Nephron (organoid): Measurements from ENCODE around the gene MAGIX.
"Not testable (repeated sequence)": the region's sequence is repeated elsewhere in the genome, so short reads cannot be mapped to it uniquely, and the experiment has no call there.

ENCODE experiments used
- H3K27ac Mint-ChIP-seq, 3 experiments: 2 replicates each; pipeline ENCODE4 v1.8.0; 2020; ENCODE audit warnings: mixed read lengths in 3 of 3, mild to moderate bottlenecking in 2 of 3, moderate library complexity in 1 of 3
- H3K27me3 Mint-ChIP-seq: 2 replicates; pipeline ENCODE4 v1.8.0; 2021; ENCODE audit warnings: low read depth, mild to moderate bottlenecking, moderate library complexity, mixed read lengths
- H3K36me3 Mint-ChIP-seq: 2 replicates; pipeline ENCODE4 v1.8.0; 2020; ENCODE audit warnings: low read depth, mixed read lengths
- H3K4me1 Mint-ChIP-seq: 2 replicates; pipeline ENCODE4 v1.8.0; 2020; ENCODE audit warnings: mixed read lengths
- H3K4me3 Mint-ChIP-seq, 3 experiments: 2 replicates each; pipeline ENCODE4 v1.8.0; 2020; ENCODE audit warnings: mild to moderate bottlenecking in 3 of 3, mixed read lengths in 3 of 3, moderate library complexity in 2 of 3
- H3K9me3 Mint-ChIP-seq: 2 replicates; pipeline ENCODE4 v1.8.0; 2020; ENCODE audit warnings: mixed read lengths
- TF ChIP-seq, protein P1 (sequence below), 3 experiments: fragments of 200-600 bp; sonication (generic); IDR thresholded peaks; one replicate each; pipeline ENCODE4 v1.5.0; 2021; ENCODE audit warnings: antibody characterized with exemption in 3 of 3; ENCODE audit not compliant: unreplicated experiment in 3 of 3

Gene MAGIX

GRCh38 chrX:49129427-49129826 is 33.1 kb upstream of the MAGIX start:
- Mint-ChIP-seq H3K9me3 (peaks cover 8% of the 10 kb centered on the region), H3K4me3 (no peak overlapping the region), H3K36me3 (peaks cover 4% of the 10 kb centered on the region), H3K27me3 (no peaks in the 10 kb centered on the region), H3K27ac (no peak overlapping the region), H3K4me1 (no peaks in the 10 kb centered on the region)
- TF ChIP-seq, protein P1, sequence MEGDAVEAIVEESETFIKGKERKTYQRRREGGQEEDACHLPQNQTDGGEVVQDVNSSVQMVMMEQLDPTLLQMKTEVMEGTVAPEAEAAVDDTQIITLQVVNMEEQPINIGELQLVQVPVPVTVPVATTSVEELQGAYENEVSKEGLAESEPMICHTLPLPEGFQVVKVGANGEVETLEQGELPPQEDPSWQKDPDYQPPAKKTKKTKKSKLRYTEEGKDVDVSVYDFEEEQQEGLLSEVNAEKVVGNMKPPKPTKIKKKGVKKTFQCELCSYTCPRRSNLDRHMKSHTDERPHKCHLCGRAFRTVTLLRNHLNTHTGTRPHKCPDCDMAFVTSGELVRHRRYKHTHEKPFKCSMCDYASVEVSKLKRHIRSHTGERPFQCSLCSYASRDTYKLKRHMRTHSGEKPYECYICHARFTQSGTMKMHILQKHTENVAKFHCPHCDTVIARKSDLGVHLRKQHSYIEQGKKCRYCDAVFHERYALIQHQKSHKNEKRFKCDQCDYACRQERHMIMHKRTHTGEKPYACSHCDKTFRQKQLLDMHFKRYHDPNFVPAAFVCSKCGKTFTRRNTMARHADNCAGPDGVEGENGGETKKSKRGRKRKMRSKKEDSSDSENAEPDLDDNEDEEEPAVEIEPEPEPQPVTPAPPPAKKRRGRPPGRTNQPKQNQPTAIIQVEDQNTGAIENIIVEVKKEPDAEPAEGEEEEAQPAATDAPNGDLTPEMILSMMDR (IDR thresholded peaks at IDR 0.05; ENCODE audit: unreplicated experiment in 3 of 3), result no peak

DNA sequence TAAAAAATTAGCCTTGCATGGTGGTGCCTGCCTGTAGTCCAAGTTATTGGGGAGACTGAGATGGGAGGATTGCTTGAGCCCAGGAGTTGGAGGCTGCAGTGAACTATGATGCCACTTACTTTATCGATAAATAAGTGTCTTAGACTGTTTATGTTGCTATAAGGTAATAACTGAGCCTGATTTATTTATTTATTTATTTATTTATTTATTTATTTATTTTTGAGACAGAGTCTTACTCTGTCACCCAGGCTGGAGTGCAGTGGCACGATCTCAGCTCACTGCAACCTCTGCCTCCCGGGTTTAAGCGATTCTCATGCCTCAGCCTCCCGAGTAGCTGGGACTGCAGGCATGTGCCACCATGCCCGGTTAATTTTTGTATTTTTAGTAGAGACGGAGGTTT is 30.3 kb upstream of the MAGIX start:
- H3K9me3 Mint-ChIP-seq, result peaks cover 14% of the 10 kb centered on the region
- not testable (repeated sequence) for H3K36me3 Mint-ChIP-seq

GRCh38 chrX:49133759-49134158 is 28.8 kb upstream of the MAGIX start:
- Mint-ChIP-seq H3K36me3 (peaks cover 8% of the 10 kb centered on the region), H3K27me3 (no peaks in the 10 kb centered on the region), H3K27ac (no peak overlapping the region), H3K4me3 (no peak overlapping the region), H3K9me3 (peaks cover 15% of the 10 kb centered on the region), H3K4me1 (no peaks in the 10 kb centered on the region)
- TF ChIP-seq, protein P1 (IDR thresholded peaks at IDR 0.05; ENCODE audit: unreplicated experiment in 3 of 3), result no peak

More for the DNA sequence above, 30.3 kb upstream of the MAGIX start:
- H3K27me3 Mint-ChIP-seq, H3K4me1 Mint-ChIP-seq, H3K27ac Mint-ChIP-seq, H3K4me3 Mint-ChIP-seq: not testable (repeated sequence)

DNA sequence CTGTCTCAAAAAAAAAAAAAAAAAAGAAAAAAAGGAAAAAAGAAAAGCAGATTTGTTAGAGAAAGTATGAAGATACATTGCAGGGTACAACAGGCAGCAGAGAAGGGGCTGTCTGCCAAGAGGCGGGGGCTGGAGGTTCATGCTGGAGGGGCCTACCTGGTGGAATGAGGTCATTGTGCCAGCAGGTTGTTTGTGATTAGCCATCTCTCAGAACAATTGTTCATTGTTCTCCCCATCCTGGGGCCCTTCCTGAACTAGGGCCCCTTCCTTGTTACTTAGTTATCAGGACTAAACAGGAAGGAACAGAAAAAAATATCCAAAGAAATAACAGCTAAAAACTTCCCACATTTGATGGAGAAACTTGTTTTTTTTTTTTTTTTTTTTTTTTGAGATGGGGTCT is 25.1 kb upstream of the MAGIX start:
- H3K4me1 Mint-ChIP-seq, result no peaks in the 10 kb centered on the region
- no peaks in the 10 kb centered on the region for H3K27me3 Mint-ChIP-seq
- peaks cover 20% of the 10 kb centered on the region for H3K36me3 Mint-ChIP-seq
- H3K9me3 Mint-ChIP-seq, result peaks cover 28% of the 10 kb centered on the region
- no peak overlapping the region for H3K4me3 Mint-ChIP-seq
- H3K27ac Mint-ChIP-seq, result no peak overlapping the region
- TF ChIP-seq, protein P1 (IDR thresholded peaks at IDR 0.05; ENCODE audit: unreplicated experiment in 3 of 3), result no peak

DNA sequence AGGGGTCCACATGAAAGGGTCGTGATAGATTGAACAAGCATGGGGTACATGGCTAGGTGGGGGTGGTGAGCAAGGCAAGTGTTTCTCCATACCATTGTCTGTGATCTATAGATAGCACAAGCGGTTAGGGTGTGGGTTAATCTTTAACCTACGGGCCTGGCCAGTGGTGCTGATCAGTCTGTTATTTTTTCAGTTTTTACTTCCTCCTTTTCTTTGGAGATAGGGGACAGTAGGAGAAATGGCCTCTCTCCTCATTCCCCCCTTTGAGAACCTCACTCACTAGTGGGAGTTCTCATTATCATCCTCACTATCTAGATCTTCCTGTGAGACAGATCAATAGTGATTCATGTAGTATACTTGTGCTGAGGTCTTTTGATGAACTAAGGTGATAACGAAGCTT is 22.8 kb upstream of the MAGIX start:
- H3K9me3 Mint-ChIP-seq, result peaks cover 30% of the 10 kb centered on the region
- H3K36me3 Mint-ChIP-seq, result peaks cover 20% of the 10 kb centered on the region
- TF ChIP-seq, protein P1 (IDR thresholded peaks at IDR 0.05; ENCODE audit: unreplicated experiment in 3 of 3), result no peak
- H3K27me3 Mint-ChIP-seq, result no peaks in the 10 kb centered on the region
- H3K27ac Mint-ChIP-seq, result no peak overlapping the region
- H3K4me1 Mint-ChIP-seq, result no peaks in the 10 kb centered on the region
- no peak overlapping the region for H3K4me3 Mint-ChIP-seq

DNA sequence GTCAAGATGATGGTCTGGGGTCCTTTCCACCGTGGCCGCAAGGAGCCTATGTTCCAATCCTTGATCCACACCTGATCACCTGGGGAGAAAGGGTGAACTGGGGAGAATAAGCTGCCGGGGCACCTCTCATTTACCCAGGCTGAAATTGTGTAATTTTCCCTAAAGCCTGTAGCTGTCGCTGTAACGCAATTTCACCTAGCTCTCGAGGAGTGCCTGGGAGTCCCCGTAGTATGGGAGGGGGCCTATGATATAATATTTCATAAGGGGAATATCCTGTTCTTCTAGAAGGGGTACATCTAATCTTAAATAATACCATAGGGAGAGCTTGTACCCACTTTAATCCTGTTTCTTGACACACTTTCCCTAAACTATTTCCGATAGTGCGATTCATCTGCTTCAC is 20.3 kb upstream of the MAGIX start:
- Mint-ChIP-seq H3K36me3 (peaks cover 16% of the 10 kb centered on the region), H3K9me3 (peaks cover 30% of the 10 kb centered on the region)
- not testable (repeated sequence) for H3K27me3 Mint-ChIP-seq, H3K27ac Mint-ChIP-seq, H3K4me1 Mint-ChIP-seq, H3K4me3 Mint-ChIP-seq

DNA sequence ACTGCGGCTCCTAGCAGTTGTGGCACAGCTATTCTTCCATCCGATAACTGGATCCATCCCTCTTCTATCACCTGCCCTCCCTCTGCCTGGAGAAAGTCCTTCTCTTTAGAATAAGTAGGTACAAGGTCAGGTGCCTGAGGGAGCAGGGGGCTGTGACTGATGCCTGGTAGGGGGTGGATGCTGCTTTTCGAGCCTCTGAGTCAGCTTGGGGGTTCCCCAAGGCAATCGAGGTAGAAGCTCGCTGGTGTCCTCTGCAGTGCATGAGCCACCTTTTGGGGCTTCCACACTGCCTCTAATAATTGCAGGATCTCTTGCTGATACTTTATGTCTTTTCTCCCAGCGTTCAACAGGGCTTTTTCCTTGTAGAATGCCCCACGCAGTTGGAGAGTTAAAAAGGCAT is 19.4 kb upstream of the MAGIX start:
- H3K4me1 Mint-ChIP-seq, H3K4me3 Mint-ChIP-seq, H3K27me3 Mint-ChIP-seq, H3K27ac Mint-ChIP-seq: not testable (repeated sequence)
- H3K9me3 Mint-ChIP-seq, result peaks cover 30% of the 10 kb centered on the region
- peaks cover 16% of the 10 kb centered on the region for H3K36me3 Mint-ChIP-seq

GRCh38 chrX:49147282-49147681 is 15.3 kb upstream of the MAGIX start:
- Mint-ChIP-seq H3K36me3 (no peaks in the 10 kb centered on the region), H3K27me3 (no peaks in the 10 kb centered on the region), H3K27ac (no peak overlapping the region), H3K9me3 (peaks cover 24% of the 10 kb centered on the region), H3K4me1 (no peaks in the 10 kb centered on the region), H3K4me3 (no peak overlapping the region)
- TF ChIP-seq, protein P1 (IDR thresholded peaks at IDR 0.05; ENCODE audit: unreplicated experiment in 3 of 3), result no peak
